ENCODE data around the gene TBXAS1.

Gene TBXAS1

DNA sequence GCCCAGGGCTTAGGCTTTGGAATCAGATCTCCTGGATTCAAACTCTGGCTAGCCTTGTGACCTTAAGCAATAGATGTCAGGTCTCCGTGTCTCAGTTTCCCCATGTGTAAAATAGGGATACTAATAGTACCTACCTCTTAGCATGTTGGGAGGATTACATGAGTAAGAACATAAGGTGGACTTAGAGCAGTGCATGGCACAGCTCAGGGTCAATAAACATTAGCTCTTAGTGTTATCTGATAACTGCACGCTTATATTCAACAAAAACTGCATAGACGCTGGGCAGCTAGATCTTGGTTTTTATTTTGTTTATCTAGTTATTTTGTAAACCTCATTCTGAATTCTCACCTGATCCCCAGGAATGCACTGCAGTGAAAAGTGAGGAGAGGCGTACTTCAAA, 17.2 kb downstream of the TBXAS1 start:
- Histone ChIP-seq H3K9me3 (ENCODE audit: control insufficient read depth, insufficient read depth, low read depth, low read length) (no peaks in the 10 kb centered on the region), H3K36me3 (ENCODE audit: control insufficient read depth in 2 of 2, insufficient read depth in 1 of 2, low read length in 2 of 2) (no peaks in the 10 kb centered on the region), H3K27ac (ENCODE audit: extremely low read depth, low read depth, low read length) (no peak overlapping the region), H3K4me1 (ENCODE audit: control insufficient read depth, insufficient read depth, low read length) (no peaks in the 10 kb centered on the region), H3K4me3 (ENCODE audit: low read depth, low read length) (no peak overlapping the region)
- TF ChIP-seq KLF7 (tag by site-specific recombination; IDR thresholded peaks at IDR 0.05; ENCODE audit: borderline replicate concordance) (no peak), MEIS1 (CRISPR knock-in tag; IDR thresholded peaks at IDR 0.05; ENCODE audit: borderline replicate concordance) (no peak)
- TF ChIP-seq, protein P1, sequence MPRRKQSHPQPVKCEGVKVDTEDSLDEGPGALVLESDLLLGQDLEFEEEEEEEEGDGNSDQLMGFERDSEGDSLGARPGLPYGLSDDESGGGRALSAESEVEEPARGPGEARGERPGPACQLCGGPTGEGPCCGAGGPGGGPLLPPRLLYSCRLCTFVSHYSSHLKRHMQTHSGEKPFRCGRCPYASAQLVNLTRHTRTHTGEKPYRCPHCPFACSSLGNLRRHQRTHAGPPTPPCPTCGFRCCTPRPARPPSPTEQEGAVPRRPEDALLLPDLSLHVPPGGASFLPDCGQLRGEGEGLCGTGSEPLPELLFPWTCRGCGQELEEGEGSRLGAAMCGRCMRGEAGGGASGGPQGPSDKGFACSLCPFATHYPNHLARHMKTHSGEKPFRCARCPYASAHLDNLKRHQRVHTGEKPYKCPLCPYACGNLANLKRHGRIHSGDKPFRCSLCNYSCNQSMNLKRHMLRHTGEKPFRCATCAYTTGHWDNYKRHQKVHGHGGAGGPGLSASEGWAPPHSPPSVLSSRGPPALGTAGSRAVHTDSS (tag by site-specific recombination; IDR thresholded peaks at IDR 0.05) = no peak
- POLR2A ChIA-PET = no interaction called here
- CTCF ChIA-PET = no interaction called here

DNA sequence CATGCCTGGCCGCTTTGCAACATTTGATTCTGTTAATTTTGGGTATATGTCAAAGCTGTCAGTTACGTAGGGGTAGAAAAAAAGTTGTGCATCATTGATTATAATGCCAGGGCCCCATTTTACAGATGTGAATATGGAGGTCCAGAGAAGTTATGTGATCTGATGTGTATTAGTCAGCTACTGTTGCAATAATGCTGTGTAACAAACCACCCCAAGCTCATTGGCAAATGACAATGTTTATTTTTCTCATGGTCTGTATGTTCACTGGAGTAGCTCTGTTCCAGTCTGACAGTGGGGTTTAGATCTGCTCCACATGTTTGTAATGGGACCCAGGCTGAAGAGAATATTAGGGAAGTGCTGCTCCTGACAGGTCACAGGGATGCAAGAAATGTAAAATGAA, 19.2 kb downstream of the TBXAS1 start:
- ChIA-PET POLR2A (no interaction called here), CTCF (no interaction called here)

DNA sequence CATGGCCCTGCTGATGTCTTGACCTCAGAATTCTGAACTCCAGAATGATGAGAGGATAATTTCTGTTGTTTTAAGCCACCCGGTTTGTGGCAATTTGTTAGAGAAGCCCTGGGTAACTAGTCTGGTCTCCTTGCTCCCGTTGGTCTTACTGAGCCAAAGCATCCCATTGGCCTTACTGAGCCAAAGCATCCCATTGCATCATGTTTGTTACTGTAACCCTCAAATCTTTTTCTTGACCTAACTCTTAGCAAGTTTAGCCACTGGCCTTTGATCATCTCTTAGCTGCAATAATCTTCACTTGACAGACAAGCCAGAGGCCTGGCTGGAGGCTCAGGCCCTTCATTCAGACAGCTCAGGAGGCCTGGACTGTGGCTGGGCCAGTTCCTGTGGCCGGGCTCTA, 21.8 kb downstream of the TBXAS1 start:
- Histone ChIP-seq H3K9me3 (ENCODE audit: control insufficient read depth, insufficient read depth, low read depth, low read length) (no peaks in the 10 kb centered on the region), H3K4me3 (ENCODE audit: low read depth, low read length) (no peak overlapping the region), H3K4me1 (ENCODE audit: control insufficient read depth, insufficient read depth, low read length) (no peaks in the 10 kb centered on the region), H3K27ac (ENCODE audit: extremely low read depth, low read depth, low read length) (no peak overlapping the region), H3K36me3 (ENCODE audit: control insufficient read depth in 2 of 2, insufficient read depth in 1 of 2, low read length in 2 of 2) (no peaks in the 10 kb centered on the region)
- CTCF ChIA-PET = interaction anchor here (0.6 kb wide), 1 partner anchor 65 kb away, joined by 4 read pairs; no protein-coding TSS in a partner anchor
- TF ChIP-seq ZNF24 (tag by site-specific recombination; IDR thresholded peaks at IDR 0.05) = no peak
- TF ChIP-seq ZNF37A (tag by site-specific recombination; IDR thresholded peaks at IDR 0.05) = no peak
- no peak for TF ChIP-seq ZNF600 (tag by site-specific recombination; IDR thresholded peaks at IDR 0.05)
- TF ChIP-seq, protein P2, sequence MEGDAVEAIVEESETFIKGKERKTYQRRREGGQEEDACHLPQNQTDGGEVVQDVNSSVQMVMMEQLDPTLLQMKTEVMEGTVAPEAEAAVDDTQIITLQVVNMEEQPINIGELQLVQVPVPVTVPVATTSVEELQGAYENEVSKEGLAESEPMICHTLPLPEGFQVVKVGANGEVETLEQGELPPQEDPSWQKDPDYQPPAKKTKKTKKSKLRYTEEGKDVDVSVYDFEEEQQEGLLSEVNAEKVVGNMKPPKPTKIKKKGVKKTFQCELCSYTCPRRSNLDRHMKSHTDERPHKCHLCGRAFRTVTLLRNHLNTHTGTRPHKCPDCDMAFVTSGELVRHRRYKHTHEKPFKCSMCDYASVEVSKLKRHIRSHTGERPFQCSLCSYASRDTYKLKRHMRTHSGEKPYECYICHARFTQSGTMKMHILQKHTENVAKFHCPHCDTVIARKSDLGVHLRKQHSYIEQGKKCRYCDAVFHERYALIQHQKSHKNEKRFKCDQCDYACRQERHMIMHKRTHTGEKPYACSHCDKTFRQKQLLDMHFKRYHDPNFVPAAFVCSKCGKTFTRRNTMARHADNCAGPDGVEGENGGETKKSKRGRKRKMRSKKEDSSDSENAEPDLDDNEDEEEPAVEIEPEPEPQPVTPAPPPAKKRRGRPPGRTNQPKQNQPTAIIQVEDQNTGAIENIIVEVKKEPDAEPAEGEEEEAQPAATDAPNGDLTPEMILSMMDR (tag by site-specific recombination; IDR thresholded peaks at IDR 0.05) = no peak
- TF ChIP-seq ZNF621 (tag by site-specific recombination; IDR thresholded peaks at IDR 0.05) = no peak
- TF ChIP-seq ZNF785 (tag by site-specific recombination; IDR thresholded peaks at IDR 0.05) = no peak
- no peak for TF ChIP-seq ZNF747 (tag by site-specific recombination; IDR thresholded peaks at IDR 0.05)
- TF ChIP-seq ZSCAN23 (tag by site-specific recombination; IDR thresholded peaks at IDR 0.05) = no peak
- no peak for TF ChIP-seq ZNF184 (tag by site-specific recombination; IDR thresholded peaks at IDR 0.05)
- TF ChIP-seq, protein P3, sequence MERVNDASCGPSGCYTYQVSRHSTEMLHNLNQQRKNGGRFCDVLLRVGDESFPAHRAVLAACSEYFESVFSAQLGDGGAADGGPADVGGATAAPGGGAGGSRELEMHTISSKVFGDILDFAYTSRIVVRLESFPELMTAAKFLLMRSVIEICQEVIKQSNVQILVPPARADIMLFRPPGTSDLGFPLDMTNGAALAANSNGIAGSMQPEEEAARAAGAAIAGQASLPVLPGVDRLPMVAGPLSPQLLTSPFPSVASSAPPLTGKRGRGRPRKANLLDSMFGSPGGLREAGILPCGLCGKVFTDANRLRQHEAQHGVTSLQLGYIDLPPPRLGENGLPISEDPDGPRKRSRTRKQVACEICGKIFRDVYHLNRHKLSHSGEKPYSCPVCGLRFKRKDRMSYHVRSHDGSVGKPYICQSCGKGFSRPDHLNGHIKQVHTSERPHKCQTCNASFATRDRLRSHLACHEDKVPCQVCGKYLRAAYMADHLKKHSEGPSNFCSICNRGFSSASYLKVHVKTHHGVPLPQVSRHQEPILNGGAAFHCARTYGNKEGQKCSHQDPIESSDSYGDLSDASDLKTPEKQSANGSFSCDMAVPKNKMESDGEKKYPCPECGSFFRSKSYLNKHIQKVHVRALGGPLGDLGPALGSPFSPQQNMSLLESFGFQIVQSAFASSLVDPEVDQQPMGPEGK (tag by site-specific recombination; IDR thresholded peaks at IDR 0.05) = no peak
- TF ChIP-seq, protein P1 (tag by site-specific recombination; IDR thresholded peaks at IDR 0.05) = no peak
- TF ChIP-seq, protein P4, sequence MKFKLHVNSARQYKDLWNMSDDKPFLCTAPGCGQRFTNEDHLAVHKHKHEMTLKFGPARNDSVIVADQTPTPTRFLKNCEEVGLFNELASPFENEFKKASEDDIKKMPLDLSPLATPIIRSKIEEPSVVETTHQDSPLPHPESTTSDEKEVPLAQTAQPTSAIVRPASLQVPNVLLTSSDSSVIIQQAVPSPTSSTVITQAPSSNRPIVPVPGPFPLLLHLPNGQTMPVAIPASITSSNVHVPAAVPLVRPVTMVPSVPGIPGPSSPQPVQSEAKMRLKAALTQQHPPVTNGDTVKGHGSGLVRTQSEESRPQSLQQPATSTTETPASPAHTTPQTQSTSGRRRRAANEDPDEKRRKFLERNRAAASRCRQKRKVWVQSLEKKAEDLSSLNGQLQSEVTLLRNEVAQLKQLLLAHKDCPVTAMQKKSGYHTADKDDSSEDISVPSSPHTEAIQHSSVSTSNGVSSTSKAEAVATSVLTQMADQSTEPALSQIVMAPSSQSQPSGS (tag by site-specific recombination; IDR thresholded peaks at IDR 0.05; ENCODE audit: low read depth) = no peak
- POLR2A ChIA-PET = interaction anchor here (0.5 kb wide), 1 partner anchor 12 kb away, joined by 5 read pairs; no protein-coding TSS in a partner anchor

More for the DNA sequence above, 19.2 kb downstream of the TBXAS1 start:
- H3K36me3 ChIP-seq (ENCODE audit: control insufficient read depth in 2 of 2, insufficient read depth in 1 of 2, low read length in 2 of 2) = no peaks in the 10 kb centered on the region
- H3K4me1 ChIP-seq (ENCODE audit: control insufficient read depth, insufficient read depth, low read length) = no peaks in the 10 kb centered on the region
- TF ChIP-seq, protein P5, sequence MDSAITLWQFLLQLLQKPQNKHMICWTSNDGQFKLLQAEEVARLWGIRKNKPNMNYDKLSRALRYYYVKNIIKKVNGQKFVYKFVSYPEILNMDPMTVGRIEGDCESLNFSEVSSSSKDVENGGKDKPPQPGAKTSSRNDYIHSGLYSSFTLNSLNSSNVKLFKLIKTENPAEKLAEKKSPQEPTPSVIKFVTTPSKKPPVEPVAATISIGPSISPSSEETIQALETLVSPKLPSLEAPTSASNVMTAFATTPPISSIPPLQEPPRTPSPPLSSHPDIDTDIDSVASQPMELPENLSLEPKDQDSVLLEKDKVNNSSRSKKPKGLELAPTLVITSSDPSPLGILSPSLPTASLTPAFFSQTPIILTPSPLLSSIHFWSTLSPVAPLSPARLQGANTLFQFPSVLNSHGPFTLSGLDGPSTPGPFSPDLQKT (IDR thresholded peaks at IDR 0.05; ENCODE audit: borderline replicate concordance, low read depth, low read length) = no peak
- peak; percentile 64; the same call in 1 of the 2 replicates for TF ChIP-seq RBAK (tag by site-specific recombination; IDR thresholded peaks at IDR 0.05)
- H3K27ac ChIP-seq (ENCODE audit: extremely low read depth, low read depth, low read length) = no peak overlapping the region
- no peaks in the 10 kb centered on the region for H3K9me3 ChIP-seq (ENCODE audit: control insufficient read depth, insufficient read depth, low read depth, low read length)
- H3K4me3 ChIP-seq (ENCODE audit: low read depth, low read length) = no peak overlapping the region
